ENCODE results near the gene MRM2.

The MRM2 gene

GRCh38 chr7:2257046-2257551, 15.1 kb upstream of the MRM2 start:
- peaks cover 45% of the 10 kb centered on the region for H3K36me3 Mint-ChIP-seq (ENCODE audit: low read depth)
- no peaks in the 10 kb centered on the region for H3K27me3 Mint-ChIP-seq

GRCh38 chr7:2256306-2257045, 14.5 kb upstream of the MRM2 start:
- DNase-seq = no peak
- no peak overlapping the region for H3K27ac Mint-ChIP-seq
- H3K36me3 Mint-ChIP-seq (ENCODE audit: low read depth) = peaks cover 40% of the 10 kb centered on the region
- no peaks in the 10 kb centered on the region for H3K27me3 Mint-ChIP-seq
- no peak overlapping the region for H3K4me3 Mint-ChIP-seq
- no peaks in the 10 kb centered on the region for H3K9me3 Mint-ChIP-seq
- peaks cover 9% of the 10 kb centered on the region for H3K4me1 Mint-ChIP-seq (ENCODE audit: low read depth)

More at GRCh38 chr7:2257046-2257551, 15.1 kb upstream of the MRM2 start:
- no peaks in the 10 kb centered on the region for H3K9me3 Mint-ChIP-seq
- no peak for DNase-seq
- H3K27ac Mint-ChIP-seq = no peak overlapping the region
- no peak overlapping the region for H3K4me3 Mint-ChIP-seq
- H3K4me1 Mint-ChIP-seq (ENCODE audit: low read depth) = peaks cover 15% of the 10 kb centered on the region

GRCh38 chr7:2255145-2256139, 13.4 kb upstream of the MRM2 start:
- Mint-ChIP-seq H3K36me3 (ENCODE audit: low read depth) (peaks cover 48% of the 10 kb centered on the region), H3K27ac (no peak overlapping the region), H3K4me1 (ENCODE audit: low read depth) (peaks cover 7% of the 10 kb centered on the region), H3K4me3 (no peak overlapping the region), H3K27me3 (no peaks in the 10 kb centered on the region), H3K9me3 (no peaks in the 10 kb centered on the region)
- DNase-seq = no peak

DNA sequence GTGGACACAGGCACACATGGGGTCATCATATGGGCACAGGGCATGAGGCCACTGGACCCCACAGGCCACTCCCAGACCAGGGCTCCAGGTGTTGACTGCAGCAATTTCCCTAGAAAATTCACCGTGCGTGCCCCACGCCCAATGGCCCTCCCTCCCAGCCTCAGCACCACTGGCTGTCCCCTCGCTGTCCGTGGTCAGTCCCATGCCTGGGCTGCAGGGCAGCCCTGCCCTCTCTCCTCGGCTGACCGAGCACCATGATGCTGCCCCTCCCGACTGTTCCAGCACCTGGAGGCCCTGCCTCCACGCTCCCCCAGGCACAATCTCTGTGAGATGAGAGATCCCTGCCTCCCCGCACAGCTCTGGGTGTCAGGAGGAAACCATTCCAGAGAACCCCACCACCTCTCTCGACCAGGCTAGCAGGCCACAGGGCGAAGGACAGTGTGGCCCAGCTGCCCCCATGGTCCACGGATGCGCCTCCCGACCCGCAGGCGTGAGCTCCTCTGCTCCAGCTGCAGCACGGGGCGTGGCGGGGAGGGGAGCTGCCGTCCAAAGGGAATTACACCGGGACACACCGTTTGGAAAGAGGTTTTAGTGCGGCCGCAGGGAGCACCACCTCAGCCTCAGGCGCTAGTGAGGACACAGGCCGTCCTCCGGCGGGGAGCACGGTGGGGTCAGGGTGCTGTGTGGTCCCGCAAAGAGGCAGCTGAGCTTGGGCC, 12.6 kb upstream of the MRM2 start:
- Mint-ChIP-seq H3K9me3 (no peaks in the 10 kb centered on the region), H3K36me3 (ENCODE audit: low read depth) (peaks cover 51% of the 10 kb centered on the region)

GRCh38 chr7:2253525-2254244, 11.7 kb upstream of the MRM2 start:
- Mint-ChIP-seq H3K9me3 (no peaks in the 10 kb centered on the region), H3K36me3 (ENCODE audit: low read depth) (peaks cover 56% of the 10 kb centered on the region), H3K4me1 (ENCODE audit: low read depth) (peaks cover 18% of the 10 kb centered on the region), H3K27ac (no peak overlapping the region), H3K4me3 (no peak overlapping the region), H3K27me3 (no peaks in the 10 kb centered on the region)
- DNase-seq = no peak

More for the DNA sequence above, 12.6 kb upstream of the MRM2 start:
- no peaks in the 10 kb centered on the region for H3K27me3 Mint-ChIP-seq
- DNase-seq = no peak
- H3K4me3 Mint-ChIP-seq = no peak overlapping the region
- peaks cover 9% of the 10 kb centered on the region for H3K4me1 Mint-ChIP-seq (ENCODE audit: low read depth)
- H3K27ac Mint-ChIP-seq = no peak overlapping the region

DNA sequence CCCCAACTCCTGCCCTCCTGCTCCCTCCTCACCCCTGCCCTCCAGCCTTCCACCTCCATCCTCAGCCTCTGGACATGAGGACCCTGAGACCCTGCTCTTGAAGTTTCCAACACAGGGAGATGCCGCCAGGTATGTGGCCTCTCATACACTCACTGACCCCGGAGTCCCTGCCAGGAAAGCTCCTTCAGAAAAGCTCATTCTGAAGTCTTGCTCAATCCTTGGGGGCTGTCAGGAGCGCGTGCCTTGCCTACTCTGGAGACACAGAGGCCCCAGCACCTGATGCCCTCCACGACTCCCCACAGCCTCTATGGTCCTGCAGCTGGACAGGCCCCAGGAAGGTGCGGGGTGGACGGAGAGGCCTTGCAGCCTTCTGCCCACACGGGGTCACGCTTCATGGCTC, 11.0 kb upstream of the MRM2 start:
- H3K27me3 Mint-ChIP-seq = no peaks in the 10 kb centered on the region
- H3K4me3 Mint-ChIP-seq = no peak overlapping the region
- peaks cover 57% of the 10 kb centered on the region for H3K36me3 Mint-ChIP-seq (ENCODE audit: low read depth)
- H3K9me3 Mint-ChIP-seq = no peaks in the 10 kb centered on the region
- DNase-seq = no peak
- peaks cover 22% of the 10 kb centered on the region for H3K4me1 Mint-ChIP-seq (ENCODE audit: low read depth)
- H3K27ac Mint-ChIP-seq = no peak overlapping the region

DNA sequence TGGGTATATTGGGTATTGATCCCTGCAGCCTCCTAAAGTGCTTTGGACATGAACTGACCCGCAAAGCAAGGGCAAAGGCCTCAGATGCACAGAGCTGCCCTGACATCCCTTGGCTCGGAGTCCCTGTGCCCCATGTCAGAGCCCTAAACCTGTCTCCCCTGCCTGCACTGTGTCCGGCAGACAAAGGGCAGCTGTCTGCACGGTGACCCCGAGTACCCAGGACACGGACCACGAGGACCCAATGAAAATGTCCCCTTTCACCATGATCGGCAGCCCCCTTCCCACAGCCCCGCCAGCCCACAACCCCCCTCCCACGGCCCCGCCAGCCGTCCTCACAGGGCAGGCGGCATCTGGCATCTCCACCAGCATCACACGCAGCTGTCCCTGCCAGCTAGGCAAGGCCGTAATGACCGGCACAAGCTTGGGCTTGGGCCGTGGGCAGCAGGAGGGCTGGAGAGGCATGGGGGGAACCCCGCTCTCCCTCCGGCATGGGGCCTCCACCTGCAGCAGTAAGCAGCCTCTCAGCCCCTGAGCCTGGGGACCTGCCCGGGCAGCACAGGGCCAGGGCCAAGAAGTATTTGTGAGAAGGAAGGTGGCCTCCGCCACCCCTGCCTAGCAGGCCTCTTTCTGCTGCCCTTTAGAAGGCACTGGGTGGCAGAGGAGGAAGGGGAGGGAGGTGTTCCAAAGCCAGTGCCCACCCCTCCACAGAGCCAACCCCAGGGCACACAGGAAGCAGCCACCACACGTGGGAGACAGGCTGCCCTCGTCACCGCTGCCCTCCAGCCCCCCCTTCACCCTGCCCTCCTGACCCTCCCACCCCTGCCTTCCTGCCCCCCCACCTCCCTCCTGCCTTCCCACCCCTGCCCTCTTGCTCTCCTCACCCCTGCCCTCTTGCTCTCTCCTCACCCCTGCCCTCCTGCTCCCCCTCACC, 10.1 kb upstream of the MRM2 start:
- DNase-seq = no peak
- Mint-ChIP-seq H3K9me3 (no peaks in the 10 kb centered on the region), H3K27me3 (no peaks in the 10 kb centered on the region), H3K4me3 (no peak overlapping the region), H3K27ac (no peak overlapping the region), H3K36me3 (ENCODE audit: low read depth) (peaks cover 60% of the 10 kb centered on the region), H3K4me1 (ENCODE audit: low read depth) (peaks cover 25% of the 10 kb centered on the region)

GRCh38 chr7:2251381-2251780, 9.4 kb upstream of the MRM2 start:
- H3K36me3 Mint-ChIP-seq (ENCODE audit: low read depth) = peaks cover 56% of the 10 kb centered on the region

GRCh38 chr7:2249744-2250323, 7.8 kb upstream of the MRM2 start:
- peaks cover 21% of the 10 kb centered on the region for H3K4me1 Mint-ChIP-seq (ENCODE audit: low read depth)
- H3K9me3 Mint-ChIP-seq = no peaks in the 10 kb centered on the region
- DNase-seq = no peak
- H3K4me3 Mint-ChIP-seq = no peak overlapping the region
- peaks cover 60% of the 10 kb centered on the region for H3K36me3 Mint-ChIP-seq (ENCODE audit: low read depth)
- no peaks in the 10 kb centered on the region for H3K27me3 Mint-ChIP-seq
- H3K27ac Mint-ChIP-seq = peak overlapping the region; percentile 76

More at GRCh38 chr7:2251381-2251780, 9.4 kb upstream of the MRM2 start:
- no peak for DNase-seq
- H3K4me1 Mint-ChIP-seq (ENCODE audit: low read depth) = peaks cover 25% of the 10 kb centered on the region
- no peak overlapping the region for H3K27ac Mint-ChIP-seq
- no peak overlapping the region for H3K4me3 Mint-ChIP-seq
- no peaks in the 10 kb centered on the region for H3K27me3 Mint-ChIP-seq
- H3K9me3 Mint-ChIP-seq = no peaks in the 10 kb centered on the region

GRCh38 chr7:2248984-2249694, 7.1 kb upstream of the MRM2 start:
- Mint-ChIP-seq H3K27ac (peak overlapping the region; percentile 76), H3K4me1 (ENCODE audit: low read depth) (peaks cover 21% of the 10 kb centered on the region), H3K27me3 (no peaks in the 10 kb centered on the region), H3K36me3 (ENCODE audit: low read depth) (peaks cover 61% of the 10 kb centered on the region), H3K4me3 (peak overlapping the region; percentile 36), H3K9me3 (no peaks in the 10 kb centered on the region)
- no peak for DNase-seq

DNA sequence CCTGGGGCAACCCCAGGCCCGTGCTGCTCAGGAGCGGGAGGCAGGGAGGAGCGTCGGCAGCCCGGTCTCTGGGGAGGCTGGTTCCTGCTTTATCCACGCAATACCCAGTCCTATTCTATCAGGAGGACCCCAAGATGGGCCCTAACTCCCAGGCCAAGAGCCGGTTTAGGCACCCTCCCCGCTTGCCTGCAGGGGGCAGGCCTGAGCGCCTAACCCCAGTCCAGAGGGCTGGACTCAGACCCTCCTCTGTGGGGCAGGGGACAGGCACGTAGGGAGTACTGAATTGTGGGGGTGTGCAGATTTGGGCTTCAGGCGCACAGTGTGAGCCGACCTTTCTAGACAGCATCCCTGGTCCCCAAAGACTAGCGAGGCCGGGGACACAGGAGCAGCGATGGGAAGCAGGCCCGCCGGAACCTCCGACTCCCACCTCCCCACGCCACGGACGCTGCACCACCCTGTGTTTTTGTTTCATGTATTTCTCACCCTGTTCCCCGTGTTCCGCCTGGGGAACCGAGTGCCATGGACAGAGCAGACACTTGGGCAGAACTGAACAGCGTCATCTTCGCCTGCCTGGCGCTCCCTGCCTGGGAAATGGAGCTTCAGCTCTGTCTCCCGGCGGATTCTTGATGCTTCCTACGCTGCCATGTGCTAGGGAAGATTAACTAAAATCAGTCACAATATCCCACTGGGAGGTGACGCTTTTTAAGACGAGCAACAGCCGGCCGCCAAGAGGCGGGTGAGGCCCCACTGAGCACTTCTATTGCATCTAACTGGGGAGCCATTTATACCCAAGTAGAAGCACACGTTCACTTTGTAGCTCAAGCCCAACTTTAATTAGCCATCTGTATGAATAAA, 5.4 kb upstream of the MRM2 start:
- H3K36me3 Mint-ChIP-seq (ENCODE audit: low read depth) = peaks cover 63% of the 10 kb centered on the region
- no peaks in the 10 kb centered on the region for H3K9me3 Mint-ChIP-seq
- peaks cover 27% of the 10 kb centered on the region for H3K4me1 Mint-ChIP-seq (ENCODE audit: low read depth)
- H3K27me3 Mint-ChIP-seq = no peaks in the 10 kb centered on the region
- peak; percentile 46 for DNase-seq
- H3K27ac Mint-ChIP-seq = no peak overlapping the region
- H3K4me3 Mint-ChIP-seq = no peak overlapping the region

All from activated T-cell treated with anti-CD3 and anti-CD28 coated beads, Interleukin-2, amount 50 U/mL, for 24 hours (primary cell).